Measurements from ENCODE around the gene PEPD. TPM values are rescaled to one million over a fixed set of nuclear protein-coding genes. Genes with fewer than 3 reads are reported as not detected.
A peak's percentile ranks its signal among the peaks of the same experiment; 100 is the strongest.

Gene PEPD
- polyA plus RNA-seq, 3 donors, result 61.5 to 218 (median 171) TPM

GRCh38 chr19:33505823-33506222 is 15.8 kb downstream of the PEPD start:
- peaks cover 0 to 3% (median 0%) of the 10 kb centered on the region in 7 donors for H3K9me3 Mint-ChIP-seq
- Histone ChIP-seq H3K4me3 (replicated peaks in 1 of 3; ENCODE audit: low read depth in 2 of 3, low read length in 3 of 3) (no peak overlapping the region), H3K36me3 (replicated peaks in 1 of 2; ENCODE audit: control insufficient read depth in 1 of 2, insufficient read depth in 2 of 2, low read length in 2 of 2) (peaks cover 0 to 1% of the 10 kb centered on the region in 2 donors), H3K9ac (ENCODE audit: insufficient read depth, low read length, poor library complexity, severe bottlenecking) (no peak overlapping the region), H3K4me1 (ENCODE audit: control insufficient read depth in 1 of 2, insufficient read depth in 2 of 2, low read length in 2 of 2) (no peaks in the 10 kb centered on the region), H3K27ac (ENCODE audit: low read depth in 1 of 2, low read length in 2 of 2) (no peak overlapping the region), H3K9me3 (replicated peaks in 1 of 2; ENCODE audit: control insufficient read depth in 1 of 2, insufficient read depth in 1 of 2, low read length in 2 of 2) (no peaks in the 10 kb centered on the region), H4K20me1 (ENCODE audit: insufficient read depth, low read length) (no peaks in the 10 kb centered on the region), H3K79me2 (ENCODE audit: insufficient read depth, low read length) (no peaks in the 10 kb centered on the region), H2AFZ (ENCODE audit: insufficient read depth, low read depth, low read length, poor library complexity, severe bottlenecking) (no peak overlapping the region), H3K4me2 (replicated peaks; ENCODE audit: extremely low read depth, low read length, poor library complexity, severe bottlenecking) (no peak overlapping the region), H3K27me3 (ENCODE audit: control insufficient read depth in 2 of 2, insufficient read depth in 2 of 2, low read length in 2 of 2) (no peaks in the 10 kb centered on the region)
- H3K27me3 Mint-ChIP-seq (ENCODE audit: low read depth in 3 of 3), result peaks cover 0 to 2% (median 0%) of the 10 kb centered on the region in 3 donors
- H3K4me3 Mint-ChIP-seq, result no peak overlapping the region
- TF ChIP-seq, protein P1, sequence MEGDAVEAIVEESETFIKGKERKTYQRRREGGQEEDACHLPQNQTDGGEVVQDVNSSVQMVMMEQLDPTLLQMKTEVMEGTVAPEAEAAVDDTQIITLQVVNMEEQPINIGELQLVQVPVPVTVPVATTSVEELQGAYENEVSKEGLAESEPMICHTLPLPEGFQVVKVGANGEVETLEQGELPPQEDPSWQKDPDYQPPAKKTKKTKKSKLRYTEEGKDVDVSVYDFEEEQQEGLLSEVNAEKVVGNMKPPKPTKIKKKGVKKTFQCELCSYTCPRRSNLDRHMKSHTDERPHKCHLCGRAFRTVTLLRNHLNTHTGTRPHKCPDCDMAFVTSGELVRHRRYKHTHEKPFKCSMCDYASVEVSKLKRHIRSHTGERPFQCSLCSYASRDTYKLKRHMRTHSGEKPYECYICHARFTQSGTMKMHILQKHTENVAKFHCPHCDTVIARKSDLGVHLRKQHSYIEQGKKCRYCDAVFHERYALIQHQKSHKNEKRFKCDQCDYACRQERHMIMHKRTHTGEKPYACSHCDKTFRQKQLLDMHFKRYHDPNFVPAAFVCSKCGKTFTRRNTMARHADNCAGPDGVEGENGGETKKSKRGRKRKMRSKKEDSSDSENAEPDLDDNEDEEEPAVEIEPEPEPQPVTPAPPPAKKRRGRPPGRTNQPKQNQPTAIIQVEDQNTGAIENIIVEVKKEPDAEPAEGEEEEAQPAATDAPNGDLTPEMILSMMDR (IDR thresholded peaks at IDR 0.05), result no peak
- DNase-seq, result no peak
- 100% methylated on average over 1 of the region's 1 CpG for WGBS (ENCODE audit: insufficient coverage)
- H3K4me1 Mint-ChIP-seq, result no peaks in the 10 kb centered on the region
- peak overlapping the region in 2 of 7 donors; percentile 24 to 39 for H3K27ac Mint-ChIP-seq
- H3K36me3 Mint-ChIP-seq, result peaks cover 19% of the 10 kb centered on the region in 2 donors
- intact Hi-C loops (cut with micrococcal nuclease), result no loop called here

DNA sequence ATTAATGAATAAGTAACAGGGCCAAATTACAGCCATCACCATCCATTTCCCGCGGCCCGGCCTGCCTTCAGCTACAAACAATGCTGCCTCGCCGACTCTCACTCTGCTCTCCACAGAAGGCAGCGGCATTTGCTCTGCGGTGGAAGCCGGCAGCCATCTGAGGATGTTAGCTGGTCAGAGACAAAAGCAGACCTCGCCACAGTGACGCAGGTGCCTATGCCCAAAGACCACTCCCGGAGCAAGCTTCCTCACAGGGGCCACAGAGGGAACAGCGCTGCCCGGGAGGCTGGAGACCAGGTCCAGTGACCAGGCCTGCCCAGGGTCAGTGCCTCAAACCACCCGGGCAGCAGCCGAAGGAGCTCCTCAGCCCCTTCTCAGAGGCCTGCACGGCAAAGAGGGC is 16.4 kb downstream of the PEPD start:
- Histone ChIP-seq H4K20me1 (ENCODE audit: insufficient read depth, low read length) (no peaks in the 10 kb centered on the region), H3K36me3 (replicated peaks in 1 of 2; ENCODE audit: control insufficient read depth in 1 of 2, insufficient read depth in 2 of 2, low read length in 2 of 2) (peaks cover 7 to 8% of the 10 kb centered on the region in 2 donors), H3K4me3 (replicated peaks in 1 of 3; ENCODE audit: low read depth in 2 of 3, low read length in 3 of 3) (no peak overlapping the region), H3K9me3 (replicated peaks in 1 of 2; ENCODE audit: control insufficient read depth in 1 of 2, insufficient read depth in 1 of 2, low read length in 2 of 2) (no peaks in the 10 kb centered on the region), H3K4me1 (ENCODE audit: control insufficient read depth in 1 of 2, insufficient read depth in 2 of 2, low read length in 2 of 2) (no peaks in the 10 kb centered on the region), H3K4me2 (replicated peaks; ENCODE audit: extremely low read depth, low read length, poor library complexity, severe bottlenecking) (no peak overlapping the region), H3K79me2 (ENCODE audit: insufficient read depth, low read length) (no peaks in the 10 kb centered on the region), H3K27ac (ENCODE audit: low read depth in 1 of 2, low read length in 2 of 2) (no peak overlapping the region), H3K27me3 (ENCODE audit: control insufficient read depth in 2 of 2, insufficient read depth in 2 of 2, low read length in 2 of 2) (no peaks in the 10 kb centered on the region), H3K9ac (ENCODE audit: insufficient read depth, low read length, poor library complexity, severe bottlenecking) (no peak overlapping the region), H2AFZ (ENCODE audit: insufficient read depth, low read depth, low read length, poor library complexity, severe bottlenecking) (no peak overlapping the region)
- 98% methylated on average over 15 of the region's 16 CpGs for WGBS (ENCODE audit: insufficient coverage)
- peaks cover 0 to 2% (median 0%) of the 10 kb centered on the region in 3 donors for H3K27me3 Mint-ChIP-seq (ENCODE audit: low read depth in 3 of 3)
- H3K4me1 Mint-ChIP-seq, result no peaks in the 10 kb centered on the region
- peak overlapping the region in 1 of 7 donors; percentile 12 for H3K27ac Mint-ChIP-seq
- intact Hi-C loops (cut with micrococcal nuclease), result no loop called here
- H3K9me3 Mint-ChIP-seq, result peaks cover 0 to 3% (median 0%) of the 10 kb centered on the region in 7 donors
- TF ChIP-seq, protein P1 (IDR thresholded peaks at IDR 0.05), result no peak
- DNase-seq, result no peak
- no peak overlapping the region for H3K4me3 Mint-ChIP-seq
- H3K36me3 Mint-ChIP-seq, result peaks cover 23% of the 10 kb centered on the region in 2 donors
